Body of pancreas (tissue), 4 donors: ENCODE results near the gene MYCBP2. TPM values are rescaled to one million over a fixed set of nuclear protein-coding genes. Genes with fewer than 3 reads are reported as not detected.

Source experiments
- ATAC-seq: fragments of 150-250 bp; one replicate; pipeline ENCODE4 v1.9.1; 2016
- DNase-seq, 4 donors: peaks; one replicate each; pipeline ENCODE4 v3.0.0-alpha.2; 2019
- H3K27ac ChIP-seq, 4 donors: fragments of 200-600 bp; sonication (generic); 1 replicate in 3 of 4; 2 replicates in 1 of 4; pipeline versions ENCODE4 v1.5.1 to v1.6.1; 2016 to 2019; ENCODE audit warnings: mild to moderate bottlenecking in 1 of 4, mixed read lengths in 1 of 4, moderate library complexity in 1 of 4
- H3K27me3 ChIP-seq, 2 donors: fragments of 200-600 bp; sonication (generic); one replicate each; pipeline ENCODE4 v1.6.0; 2016; ENCODE audit warnings: mild to moderate bottlenecking in 1 of 2
- H3K36me3 ChIP-seq, 2 donors: fragments of 200-600 bp; sonication (generic); replicated peaks in 1 of 2; 2 replicates each; pipeline ENCODE4 v1.5.1; 2016; ENCODE audit warnings: low read depth in 2 of 2; ENCODE audit not compliant: insufficient read depth in 1 of 2
- H3K4me1 ChIP-seq: fragments of 200-600 bp; sonication (generic); one replicate; pipeline ENCODE4 v1.6.0; 2016
- H3K4me3 ChIP-seq, 2 donors: fragments of 200-600 bp; sonication (generic); 1 replicate in 1 of 2; 2 replicates in 1 of 2; pipeline ENCODE4 v1.5.1; 2016 to 2019
- H3K9me3 ChIP-seq, 3 donors: fragments of 200-600 bp; sonication (generic); 1 replicate in 2 of 3; 2 replicates in 1 of 3; pipeline ENCODE4 v1.5.1; 2016
- CTCF ChIP-seq, 7 experiments: fragments of 450-650 bp in 4 of 7; fragments of 200-600 bp in 3 of 7; sonication (generic) in 3 of 7; IDR thresholded peaks; one replicate each; pipeline ENCODE4 v1.5.1; 2016 to 2019; ENCODE audit warnings: antibody characterized with exemption in 7 of 7
- POLR2A ChIP-seq, 3 donors: fragments of 450-650 bp; IDR thresholded peaks; one replicate each; pipeline ENCODE4 v1.6.1; 2016; ENCODE audit warnings: antibody characterized with exemption in 3 of 3, mild to moderate bottlenecking in 2 of 3
- WGBS, 2 donors: methylation state at CpG; one replicate each; pipeline ENCODE4 v1.1.5; 2017; 5-methylcytosine and 5-hydroxymethylcytosine counted together
- intact Hi-C: fragments of 100-400 bp; cut with DNase I; formaldehyde crosslinking; loops from one replicate; pipeline ENCODE4 v1.15.1; 2023
- total RNA-seq, 2 donors: library from RNA; depleted of rRNA; stranded (reverse); fragments of >200 nt; gene quantifications; one replicate each; pipeline ENCODE4 v1.1.0, GENCODE V29; 2016

MYCBP2 gene
- total RNA-seq, 2 donors from 2014 or later, result 85.9 to 127 TPM

DNA sequence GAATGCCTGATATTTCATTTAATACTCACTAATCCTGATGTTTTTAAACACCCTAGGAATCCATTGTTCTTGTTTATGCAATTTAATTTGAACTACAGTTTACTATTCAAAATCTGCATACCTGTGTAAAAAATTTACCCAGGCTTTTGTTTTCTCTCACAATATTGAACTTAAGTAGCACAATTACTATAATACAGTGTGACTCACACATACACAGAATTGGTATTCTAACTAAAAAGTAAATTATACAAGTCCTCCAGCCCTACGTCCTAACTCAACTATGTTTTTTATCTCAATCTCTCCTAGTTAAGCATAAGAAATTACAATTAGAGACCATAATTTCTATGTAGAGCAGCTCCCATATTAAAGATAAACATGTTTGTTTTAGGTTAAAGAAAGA lies 41.8 kb downstream of the MYCBP2 start:
- no peak overlapping the region for H3K4me3 ChIP-seq
- H3K36me3 ChIP-seq, result no peaks in the 10 kb centered on the region
- TF ChIP-seq POLR2A (IDR thresholded peaks at IDR 0.05) (no peak), CTCF (IDR thresholded peaks at IDR 0.05) (no peak)
- 91 to 95% methylated on average over 1 of the region's 1 CpG for WGBS, 2 donors
- H3K9me3 ChIP-seq, result no peaks in the 10 kb centered on the region
- H3K4me1 ChIP-seq, result peaks cover 5% of the 10 kb centered on the region
- intact Hi-C loops, result no loop called here
- DNase-seq, result no peak
- no peak overlapping the region for H3K27ac ChIP-seq
- no peaks in the 10 kb centered on the region for H3K27me3 ChIP-seq
- no peak for ATAC-seq

GRCh38 chr13:77274126-77274525 lies 52.8 kb downstream of the MYCBP2 start:
- no peaks in the 10 kb centered on the region for H3K27me3 ChIP-seq
- no peak overlapping the region for H3K4me3 ChIP-seq
- 93% methylated on average over 1 of the region's 1 CpG for WGBS, 2 donors
- TF ChIP-seq POLR2A (IDR thresholded peaks at IDR 0.05), result no peak
- peak in 2 of 7 experiments; percentile 7 to 16 for TF ChIP-seq CTCF (IDR thresholded peaks at IDR 0.05)
- H3K36me3 ChIP-seq, result peaks cover 0 to 4% of the 10 kb centered on the region in 2 donors
- no peak for DNase-seq
- H3K4me1 ChIP-seq, result no peaks in the 10 kb centered on the region
- no peak for ATAC-seq
- H3K27ac ChIP-seq, result no peak overlapping the region
- no peaks in the 10 kb centered on the region for H3K9me3 ChIP-seq
- intact Hi-C loops, result no loop called here

DNA sequence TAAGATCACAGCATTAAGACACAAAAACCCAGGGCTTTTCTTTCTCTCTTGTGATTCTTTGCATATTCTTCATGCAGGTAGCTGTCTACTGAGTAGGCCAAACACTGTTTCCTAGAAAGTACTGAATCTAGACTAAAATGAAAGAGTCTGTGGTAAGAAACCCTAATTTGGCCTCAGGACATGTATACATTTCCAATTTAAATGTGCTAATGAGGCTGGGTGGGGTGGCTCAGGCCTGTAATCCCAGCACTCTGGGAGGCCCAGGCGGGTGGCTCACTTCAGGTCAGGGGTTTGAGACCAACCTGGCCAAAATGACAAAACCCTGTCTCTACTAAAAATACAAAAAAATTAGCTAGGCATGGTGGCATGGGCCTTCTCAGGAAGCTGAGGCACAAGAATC lies 57.8 kb downstream of the MYCBP2 start:
- H3K36me3 ChIP-seq, result peaks cover 0 to 6% of the 10 kb centered on the region in 2 donors
- no peaks in the 10 kb centered on the region for H3K9me3 ChIP-seq
- 80 to 93% methylated on average over 1 of the region's 1 CpG for WGBS, 2 donors
- H3K4me1 ChIP-seq, result no peaks in the 10 kb centered on the region
- no peak for ATAC-seq
- no peak for DNase-seq
- no peaks in the 10 kb centered on the region for H3K27me3 ChIP-seq
- TF ChIP-seq CTCF (IDR thresholded peaks at IDR 0.05) (no peak), POLR2A (IDR thresholded peaks at IDR 0.05) (no peak)
- no peak overlapping the region for H3K4me3 ChIP-seq
- H3K27ac ChIP-seq, result no peak overlapping the region
- intact Hi-C loops, result no loop called here

DNA sequence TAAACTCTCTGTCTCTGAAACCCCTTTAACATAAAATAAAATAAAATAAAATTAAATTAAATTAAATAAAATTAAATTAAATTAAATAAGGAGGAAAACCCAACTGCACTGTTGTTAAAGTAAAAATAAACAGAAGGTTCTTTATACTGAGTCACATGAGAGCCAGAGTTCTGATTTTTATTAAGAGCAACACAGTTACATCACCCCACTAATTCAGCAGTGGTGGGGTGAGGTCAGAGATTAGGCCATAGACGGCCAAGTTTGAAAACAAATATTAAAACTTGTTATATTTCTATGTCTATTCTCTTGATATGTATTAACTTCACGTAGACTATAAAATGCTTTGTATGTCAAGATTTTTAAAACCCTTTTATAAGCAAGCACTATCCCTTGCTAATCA lies 59.5 kb downstream of the MYCBP2 start:
- DNase-seq, result no peak
- 71 to 80% methylated on average over 2 of the region's 2 CpGs for WGBS, 2 donors
- Histone ChIP-seq H3K27ac (no peak overlapping the region), H3K36me3 (peaks cover 0 to 6% of the 10 kb centered on the region in 2 donors), H3K27me3 (no peaks in the 10 kb centered on the region), H3K4me3 (no peak overlapping the region), H3K4me1 (no peaks in the 10 kb centered on the region), H3K9me3 (no peaks in the 10 kb centered on the region)
- ATAC-seq, result no peak
- TF ChIP-seq POLR2A (IDR thresholded peaks at IDR 0.05) (no peak), CTCF (IDR thresholded peaks at IDR 0.05) (no peak)
- intact Hi-C loops, result no loop called here

DNA sequence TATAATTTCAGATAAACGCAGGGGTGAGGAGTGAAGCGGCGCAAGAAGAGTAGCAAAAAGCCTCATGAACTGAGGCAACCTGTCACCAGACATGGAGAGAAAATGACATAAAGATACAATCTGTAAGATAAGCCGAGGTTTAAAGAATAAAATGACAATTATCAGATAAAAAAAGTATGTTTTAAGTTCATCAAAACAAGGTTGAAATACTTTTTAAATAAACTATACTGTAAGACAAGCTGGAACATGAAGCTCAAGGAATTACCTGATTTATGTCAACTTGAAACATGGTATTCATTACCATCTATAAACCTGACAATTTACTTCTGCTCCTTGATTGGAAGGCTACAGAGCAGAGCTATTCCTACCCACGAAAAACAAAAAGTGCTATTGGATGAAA lies 61.6 kb downstream of the MYCBP2 start:
- DNase-seq, result no peak
- TF ChIP-seq CTCF (IDR thresholded peaks at IDR 0.05) (no peak), POLR2A (IDR thresholded peaks at IDR 0.05) (no peak)
- no peaks in the 10 kb centered on the region for H3K9me3 ChIP-seq
- intact Hi-C loops, result no loop called here
- no peaks in the 10 kb centered on the region for H3K27me3 ChIP-seq
- H3K4me1 ChIP-seq, result no peaks in the 10 kb centered on the region
- ATAC-seq, result no peak
- H3K27ac ChIP-seq, result no peak overlapping the region
- WGBS, 2 donors, result 86 to 88% methylated on average over 5 of the region's 5 CpGs
- peaks cover 0 to 5% of the 10 kb centered on the region in 2 donors for H3K36me3 ChIP-seq
- H3K4me3 ChIP-seq, result no peak overlapping the region
